ENCODE data around the gene GAMT. TPM values are rescaled to one million over a fixed set of nuclear protein-coding genes. Genes with fewer than 3 reads are reported as not detected.

Gene GAMT
- total and polyA plus RNA-seq, 2 donors (not counting 3 experiments of a cell fraction or from before 2014, with no cell fraction given), result 22.1 to 36.9 TPM

DNA sequence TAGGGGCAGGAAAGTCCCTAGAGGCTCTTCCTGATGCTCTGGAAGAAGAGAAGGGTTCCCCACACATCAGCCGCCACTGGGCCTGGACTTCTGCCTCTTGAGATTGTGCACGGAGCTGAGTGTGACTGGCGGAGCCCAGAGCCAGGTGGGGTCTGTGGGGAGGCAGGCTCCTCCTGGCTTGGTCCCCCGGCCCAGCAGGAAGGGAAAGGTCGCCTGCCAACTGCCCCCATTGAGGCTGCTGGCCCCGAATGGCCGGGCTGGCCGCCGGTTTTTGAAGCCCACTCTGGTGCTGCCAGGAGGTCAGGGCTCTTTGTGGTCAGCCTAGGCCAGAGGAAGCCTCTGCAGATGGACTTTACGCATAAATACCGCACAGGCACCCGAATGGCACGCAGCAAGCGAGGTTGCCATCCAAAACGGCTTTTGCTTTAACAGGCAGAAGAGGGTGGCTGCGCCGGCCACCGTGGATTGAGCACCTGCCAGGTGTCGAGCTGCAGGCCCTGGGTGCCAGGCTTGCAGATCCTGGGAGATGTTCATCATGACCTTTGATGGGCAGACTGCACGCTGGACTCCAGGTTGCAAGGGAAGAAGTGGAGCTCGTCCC, 11.1 kb upstream of the GAMT start:
- Histone ChIP-seq H3K27me3 (ENCODE audit: control insufficient read depth in 2 of 2, insufficient read depth in 2 of 2, low read length in 2 of 2) (no peaks in the 10 kb centered on the region), H3K9me3 (replicated peaks; ENCODE audit: control insufficient read depth, insufficient read depth, low read length) (no peaks in the 10 kb centered on the region), H4K20me1 (replicated peaks; ENCODE audit: control insufficient read depth, extremely low read depth, insufficient read depth, low read length) (no peaks in the 10 kb centered on the region), H3K4me2 (ENCODE audit: insufficient read depth, low read length) (no peak overlapping the region), H3K79me2 (ENCODE audit: control insufficient read depth, insufficient read depth, low read length) (peaks cover 94% of the 10 kb centered on the region), H3K4me1 (ENCODE audit: control insufficient read depth, extremely low read depth, insufficient read depth, low read length) (peaks cover 39% of the 10 kb centered on the region), H3K9me1 (replicated peaks; ENCODE audit: control insufficient read depth, extremely low read depth, insufficient read depth, low read length) (no peaks in the 10 kb centered on the region), H3K4me3 (replicated peaks in 1 of 3; ENCODE audit: insufficient read depth in 1 of 3, low read depth in 1 of 3, low read length in 3 of 3) (no peak overlapping the region), H3K27ac (ENCODE audit: insufficient read depth, low read depth, low read length) (no peak overlapping the region), H2AFZ (ENCODE audit: low read depth, low read length) (no peak overlapping the region), H3K36me3 (ENCODE audit: control insufficient read depth in 2 of 2, extremely low read depth in 1 of 2, insufficient read depth in 2 of 2, low read length in 2 of 2) (peaks cover 0 to 10% of the 10 kb centered on the region in 2 experiments), H3K9ac (replicated peaks; ENCODE audit: extremely low read depth, insufficient read depth, low read length) (no peak overlapping the region)
- POLR2A ChIA-PET, result interaction anchor here (0.6 kb wide), 1 partner anchor 29 kb away, joined by 4 read pairs; no protein-coding TSS in a partner anchor
- FAIRE-seq (no peak), DNase-seq (ENCODE audit: low read depth, low spot score) (no peak)
- CTCF ChIA-PET, result interaction anchor here (0.6 to 1.4 kb wide), 5 partner anchors 8 to 168 kb away, joined by 3 to 5 read pairs (median 3); no protein-coding TSS in a partner anchor
- TF ChIP-seq, protein P1, sequence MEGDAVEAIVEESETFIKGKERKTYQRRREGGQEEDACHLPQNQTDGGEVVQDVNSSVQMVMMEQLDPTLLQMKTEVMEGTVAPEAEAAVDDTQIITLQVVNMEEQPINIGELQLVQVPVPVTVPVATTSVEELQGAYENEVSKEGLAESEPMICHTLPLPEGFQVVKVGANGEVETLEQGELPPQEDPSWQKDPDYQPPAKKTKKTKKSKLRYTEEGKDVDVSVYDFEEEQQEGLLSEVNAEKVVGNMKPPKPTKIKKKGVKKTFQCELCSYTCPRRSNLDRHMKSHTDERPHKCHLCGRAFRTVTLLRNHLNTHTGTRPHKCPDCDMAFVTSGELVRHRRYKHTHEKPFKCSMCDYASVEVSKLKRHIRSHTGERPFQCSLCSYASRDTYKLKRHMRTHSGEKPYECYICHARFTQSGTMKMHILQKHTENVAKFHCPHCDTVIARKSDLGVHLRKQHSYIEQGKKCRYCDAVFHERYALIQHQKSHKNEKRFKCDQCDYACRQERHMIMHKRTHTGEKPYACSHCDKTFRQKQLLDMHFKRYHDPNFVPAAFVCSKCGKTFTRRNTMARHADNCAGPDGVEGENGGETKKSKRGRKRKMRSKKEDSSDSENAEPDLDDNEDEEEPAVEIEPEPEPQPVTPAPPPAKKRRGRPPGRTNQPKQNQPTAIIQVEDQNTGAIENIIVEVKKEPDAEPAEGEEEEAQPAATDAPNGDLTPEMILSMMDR (IDR thresholded peaks at IDR 0.05; ENCODE audit: extremely low read depth in 1 of 2, insufficient read depth in 1 of 2, low read depth in 1 of 2, low read length in 2 of 2), result no peak
- no peak for TF ChIP-seq EZH2 (IDR thresholded peaks at IDR 0.05; ENCODE audit: borderline replicate concordance, low read depth, low read length, severe bottlenecking)
- TF ChIP-seq POLR2AphosphoS5 (IDR thresholded peaks at IDR 0.05; ENCODE audit: insufficient read depth, low read depth, low read length), result no peak
- no peak for TF ChIP-seq MYC (IDR thresholded peaks at IDR 0.05; ENCODE audit: low read depth, low read length)
- no peak for TF ChIP-seq GATA2 (IDR thresholded peaks at IDR 0.05; ENCODE audit: insufficient read depth, insufficient read length, low read depth, low read length)
- no TSS peak for BruUV-seq (replicated peaks)
- dilution Hi-C loops (cut with MboI; ENCODE audit: extremely low pct_ligation_motif_present, low sequenced_read_pairs) (no loop called here), intact Hi-C loops (cut with micrococcal nuclease) (no loop called here)
